Hepatocyte (in vitro differentiated cells): ENCODE data around the gene ACTG1. TPM values are rescaled to one million over a fixed set of nuclear protein-coding genes. Genes with fewer than 3 reads are reported as not detected.

Source experiments
- DNase-seq: peaks from one replicate; pipeline ENCODE4 v3.0.0-alpha.2; 2016; ENCODE audit warnings: low spot score
- H2AFZ ChIP-seq: fragments of 200-600 bp; sonication (generic); 2 replicates; pipeline ENCODE4 v1.6.0; 2016; ENCODE audit warnings: antibody characterized with exemption, mild to moderate bottlenecking
- H3K27ac ChIP-seq: fragments of 200-600 bp; sonication (generic); 2 replicates; pipeline ENCODE4 v1.5.1; 2016; ENCODE audit warnings: mild to moderate bottlenecking
- H3K27me3 ChIP-seq: fragments of 200-600 bp; sonication (generic); 2 replicates; pipeline ENCODE4 v1.6.1; 2016
- H3K36me3 ChIP-seq: fragments of 200-600 bp; sonication (generic); replicated peaks from 2 replicates; pipeline ENCODE4 v1.5.1; 2016; ENCODE audit warnings: low read depth; ENCODE audit not compliant: insufficient read depth
- H3K4me1 ChIP-seq: fragments of 200-600 bp; sonication (generic); 2 replicates; pipeline ENCODE4 v1.5.1; 2016; ENCODE audit warnings: mild to moderate bottlenecking, moderate library complexity; ENCODE audit not compliant: insufficient read depth
- H3K4me2 ChIP-seq: fragments of 200-600 bp; sonication (generic); 2 replicates; pipeline ENCODE4 v1.6.0; 2016
- H3K4me3 ChIP-seq: fragments of 200-600 bp; sonication (generic); 2 replicates; pipeline ENCODE4 v1.5.1; 2016; ENCODE audit warnings: mild to moderate bottlenecking
- H3K79me2 ChIP-seq: fragments of 200-600 bp; sonication (generic); 2 replicates; pipeline ENCODE4 v1.6.0; 2017; ENCODE audit warnings: mild to moderate bottlenecking
- H3K9me2 ChIP-seq: fragments of 200-600 bp; sonication (generic); replicated peaks from 2 replicates; pipeline ENCODE4 v1.6.0; 2017; ENCODE audit warnings: mild to moderate bottlenecking; ENCODE audit not compliant: insufficient read depth
- H3K9me3 ChIP-seq: fragments of 200-600 bp; sonication (generic); 2 replicates; pipeline ENCODE4 v1.5.1; 2016; ENCODE audit warnings: low read depth, mild to moderate bottlenecking
- H4K20me1 ChIP-seq: fragments of 200-600 bp; sonication (generic); 2 replicates; pipeline ENCODE4 v1.6.0; 2016; ENCODE audit warnings: mild to moderate bottlenecking; ENCODE audit not compliant: insufficient read depth, poor library complexity, severe bottlenecking
- CTCF ChIP-seq: fragments of 200-600 bp; sonication (generic); IDR thresholded peaks from 2 replicates; pipeline ENCODE4 v1.5.1; 2016; ENCODE audit warnings: antibody characterized with exemption, mild to moderate bottlenecking; ENCODE audit not compliant: poor library complexity
- EZH2 ChIP-seq: fragments of 200-600 bp; sonication (generic); IDR thresholded peaks from 2 replicates; pipeline ENCODE4 v1.6.1; 2016; ENCODE audit warnings: antibody characterized with exemption, mild to moderate bottlenecking, borderline replicate concordance
- EZH2phosphoT487 ChIP-seq: fragments of 200-600 bp; sonication (generic); IDR thresholded peaks from one replicate; pipeline ENCODE4 v1.6.1; 2018; ENCODE audit warnings: antibody characterized with exemption, mild to moderate bottlenecking, low read depth, moderate library complexity; ENCODE audit not compliant: unreplicated experiment, severe bottlenecking
- WGBS: methylation state at CpG from one replicate; pipeline ENCODE4 v1.1.6; 2016; ENCODE audit warnings: low lambda C conversion rate; ENCODE audit errors: missing lambda C conversion rate; 5-methylcytosine and 5-hydroxymethylcytosine counted together
- polyA plus RNA-seq: library from polyadenylated mRNA; unstranded; fragments of >200 nt; fragmentation: Nextera tagmentation; extraction: Ambion mirVana; gene quantifications from 2 replicates; pipeline ENCODE4 v1.2.1, GENCODE V29; 2016
- total RNA-seq: library from RNA; depleted of rRNA; stranded (reverse); fragments of >200 nt; gene quantifications from 2 replicates; pipeline ENCODE4 v1.2.3, GENCODE V29; 2014

Gene ACTG1
- total and polyA plus RNA-seq, 2 experiments from 2014 or later: 2,832 to 3,298 TPM

GRCh38 chr17:81558115-81558468 lies 45.5 kb upstream of the ACTG1 start:
- Histone ChIP-seq H4K20me1 (no peaks in the 10 kb centered on the region), H3K36me3 (no peaks in the 10 kb centered on the region), H3K4me2 (no peak overlapping the region), H3K79me2 (peaks cover 3% of the 10 kb centered on the region), H3K27ac (no peak overlapping the region), H3K4me1 (peaks cover 17% of the 10 kb centered on the region), H3K4me3 (no peak overlapping the region), H3K9me2 (no peaks in the 10 kb centered on the region), H2AFZ (no peak overlapping the region), H3K27me3 (no peaks in the 10 kb centered on the region), H3K9me3 (no peaks in the 10 kb centered on the region)
- no peak for DNase-seq
- 93% methylated on average over 12 of the region's 12 CpGs for WGBS
- TF ChIP-seq EZH2: no peak
- no peak for TF ChIP-seq CTCF
- TF ChIP-seq EZH2phosphoT487: no peak

- no peak overlapping the region for H3K4me3 ChIP-seq
- H3K79me2 ChIP-seq: peaks cover 3% of the 10 kb centered on the region
- no peaks in the 10 kb centered on the region for H3K9me3 ChIP-seq
- H3K36me3 ChIP-seq: no peaks in the 10 kb centered on the region
- H3K4me1 ChIP-seq: peaks cover 17% of the 10 kb centered on the region
- H3K9me2 ChIP-seq: no peaks in the 10 kb centered on the region
- TF ChIP-seq EZH2phosphoT487 (no peak), EZH2 (no peak), CTCF (no peak)
- H3K27me3 ChIP-seq: no peaks in the 10 kb centered on the region
- H3K27ac ChIP-seq: peak overlapping the region; percentile 69
- H4K20me1 ChIP-seq: no peaks in the 10 kb centered on the region
- WGBS: 95% methylated on average over 21 of the region's 21 CpGs
- no peak overlapping the region for H3K4me2 ChIP-seq
- DNase-seq: no peak
- H2AFZ ChIP-seq: no peak overlapping the region
Observed at GRCh38 chr17:81557276-81558114, 44.9 kb upstream of the ACTG1 start.

GRCh38 chr17:81556863-81557262 lies 44.3 kb upstream of the ACTG1 start:
- WGBS: 97% methylated on average over 6 of the region's 6 CpGs
- no peaks in the 10 kb centered on the region for H3K9me2 ChIP-seq
- H3K79me2 ChIP-seq: peaks cover 5% of the 10 kb centered on the region
- no peaks in the 10 kb centered on the region for H3K36me3 ChIP-seq
- no peak overlapping the region for H2AFZ ChIP-seq
- no peaks in the 10 kb centered on the region for H3K27me3 ChIP-seq
- TF ChIP-seq EZH2: no peak
- TF ChIP-seq CTCF: no peak
- no peak for TF ChIP-seq EZH2phosphoT487
- no peak overlapping the region for H3K4me2 ChIP-seq
- H3K4me1 ChIP-seq: peaks cover 17% of the 10 kb centered on the region
- H4K20me1 ChIP-seq: no peaks in the 10 kb centered on the region
- no peak overlapping the region for H3K4me3 ChIP-seq
- no peak for DNase-seq
- no peaks in the 10 kb centered on the region for H3K9me3 ChIP-seq
- H3K27ac ChIP-seq: peak overlapping the region; percentile 69
